ENCODE measurements around the gene EDC3. TPM values are rescaled to one million over a fixed set of nuclear protein-coding genes. Genes with fewer than 3 reads are reported as not detected.
A peak's percentile ranks its signal among the peaks of the same experiment; 100 is the strongest.

The EDC3 gene
- total and polyA plus RNA-seq, 2 of the 4 experiments (the other 2 are of a cell fraction), result 16.8 to 38.0 TPM

DNA sequence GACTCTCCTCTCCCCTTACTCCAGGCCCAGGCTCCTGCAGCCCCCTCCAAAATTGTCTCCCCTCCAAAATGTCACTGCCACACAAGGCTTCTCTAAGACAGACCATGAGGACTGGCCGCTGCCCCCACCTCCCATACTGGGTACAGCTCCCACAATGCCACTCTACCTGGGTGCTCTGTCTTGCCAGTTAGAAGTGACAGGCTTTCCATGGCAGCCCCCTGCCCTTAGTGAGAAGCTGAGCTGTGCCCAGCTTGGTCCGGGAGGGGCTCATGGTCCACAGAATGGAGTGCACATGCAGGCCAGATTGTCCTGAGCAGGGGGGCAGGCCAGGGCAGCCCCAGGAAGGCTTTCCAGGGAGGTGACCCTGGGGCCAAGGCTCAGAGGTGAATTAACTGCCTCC is 83.1 kb downstream of the EDC3 start:
- in situ Hi-C loops (cut with MboI; ENCODE audit: low sequenced_read_pairs), result no loop called here

More for the DNA sequence above, 83.1 kb downstream of the EDC3 start:
- Histone ChIP-seq H3K79me1 (ENCODE audit: low read depth in 1 of 2, low read length in 2 of 2) (peaks cover 0 to 20% of the 10 kb centered on the region in 2 experiments; a peak in 2 of 4 replicates), H3K23ac (ENCODE audit: low read depth, low read length) (no peak overlapping the region), H2BK15ac (ENCODE audit: low read depth, low read length) (no peak overlapping the region), H3K14ac (replicated peaks; ENCODE audit: low read depth, low read length) (no peak overlapping the region), H2AK5ac (ENCODE audit: low read depth, low read length) (0 out of 2 replicates have a peak overlapping the region, but pooled peaks have one; percentile 9), H3K36me3 (ENCODE audit: control insufficient read depth, insufficient read depth, low read length) (no peaks in the 10 kb centered on the region), H3K56ac (ENCODE audit: extremely low read depth, insufficient read depth, low read length) (no peak overlapping the region), H3K4me1 (ENCODE audit: control insufficient read depth, insufficient read depth, low read length) (peaks cover 6% of the 10 kb centered on the region), H3K9me3 (ENCODE audit: control insufficient read depth, insufficient read depth, low read length) (no peaks in the 10 kb centered on the region), H3K27ac (ENCODE audit: insufficient read depth, low read length) (no peak overlapping the region), H3K4ac (ENCODE audit: low read depth, low read length) (no peak overlapping the region), H3K27me3 (ENCODE audit: control insufficient read depth, insufficient read depth, low read length) (peaks cover 3% of the 10 kb centered on the region; the same call in 1 of the 2 replicates), H3K9me1 (ENCODE audit: insufficient read depth, low read length) (0 out of 2 replicates have a peak, but pooled peaks cover 2% of the 10 kb centered on the region), H3K18ac (ENCODE audit: low read depth, low read length) (no peak overlapping the region), H2BK20ac (ENCODE audit: low read depth, low read length) (no peak overlapping the region), H4K8ac (ENCODE audit: low read depth in 2 of 2, low read length in 2 of 2) (no peak overlapping the region), H4K5ac (ENCODE audit: low read depth, low read length) (no peak overlapping the region), H4K91ac (ENCODE audit: insufficient read depth, low read depth, low read length) (no peak overlapping the region), H3K9ac (ENCODE audit: low read depth, low read length) (no peak overlapping the region), H2BK120ac (ENCODE audit: low read depth, low read length) (no peak overlapping the region), H4K20me1 (ENCODE audit: insufficient read depth, low read length) (peaks cover 16% of the 10 kb centered on the region), H3K4me2 (ENCODE audit: low read depth, low read length) (no peak overlapping the region), H3K4me3 (ENCODE audit: insufficient read depth, low read depth, low read length) (no peak overlapping the region), H2BK5ac (ENCODE audit: low read depth, low read length, poor library complexity, severe bottlenecking) (no peak overlapping the region), H2AFZ (replicated peaks; ENCODE audit: low read length, poor library complexity) (no peak overlapping the region), H2AK9ac (replicated peaks; ENCODE audit: low read depth, low read length, poor library complexity) (no peak overlapping the region)
- WGBS, 2 experiments (ENCODE audit: extremely low coverage in 2 of 2, insufficient read length in 1 of 2), result 100% methylated on average over 1 of the region's 2 CpGs; no CpG with 5 or more reads in 1 of the 2 experiments
- BruUV-seq (replicated peaks), result no TSS peak
- ATAC-seq (ENCODE audit: low read depth) (no peak), DNase-seq (no peak)
- intact Hi-C loops (cut with micrococcal nuclease) (no loop called here), dilution Hi-C loops (cut with HindIII; ENCODE audit: low sequenced_read_pairs, unreplicated experiment) (no loop called here)
- ChIA-PET CTCF (no interaction called here), POLR2A (ENCODE audit: unreplicated experiment) (interaction anchor here (0.8 to 1.2 kb wide), 2 partner anchors 15 kb away, joined by 3 read pairs; no protein-coding TSS in a partner anchor)
- TF ChIP-seq, protein P1, sequence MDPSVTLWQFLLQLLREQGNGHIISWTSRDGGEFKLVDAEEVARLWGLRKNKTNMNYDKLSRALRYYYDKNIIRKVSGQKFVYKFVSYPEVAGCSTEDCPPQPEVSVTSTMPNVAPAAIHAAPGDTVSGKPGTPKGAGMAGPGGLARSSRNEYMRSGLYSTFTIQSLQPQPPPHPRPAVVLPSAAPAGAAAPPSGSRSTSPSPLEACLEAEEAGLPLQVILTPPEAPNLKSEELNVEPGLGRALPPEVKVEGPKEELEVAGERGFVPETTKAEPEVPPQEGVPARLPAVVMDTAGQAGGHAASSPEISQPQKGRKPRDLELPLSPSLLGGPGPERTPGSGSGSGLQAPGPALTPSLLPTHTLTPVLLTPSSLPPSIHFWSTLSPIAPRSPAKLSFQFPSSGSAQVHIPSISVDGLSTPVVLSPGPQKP (IDR thresholded peaks at IDR 0.05; ENCODE audit: borderline replicate concordance, low read depth, low read length), result no peak
- TF ChIP-seq RFX5 (IDR thresholded peaks at IDR 0.05; ENCODE audit: low read depth, low read length) (no peak), CHD1 (IDR thresholded peaks at IDR 0.05; ENCODE audit: low read depth, low read length) (no peak), CEBPB (IDR thresholded peaks at IDR 0.05; ENCODE audit: low read depth, low read length) (no peak), MAZ (IDR thresholded peaks at IDR 0.05; ENCODE audit: borderline replicate concordance, low read depth, low read length) (no peak), MXI1 (IDR thresholded peaks at IDR 0.05; ENCODE audit: borderline replicate concordance, low read depth, low read length) (no peak), NFE2L2 (IDR thresholded peaks at IDR 0.05; ENCODE audit: low read depth, low read length) (no peak), SMC3 (IDR thresholded peaks at IDR 0.05; ENCODE audit: low read depth, low read length) (no peak), RCOR1 (IDR thresholded peaks at IDR 0.05; ENCODE audit: insufficient replicate concordance, low read length) (no peak), MAFK (IDR thresholded peaks at IDR 0.05; ENCODE audit: low read depth, low read length) (no peak), BHLHE40 (IDR thresholded peaks at IDR 0.05; ENCODE audit: low read depth, low read length) (no peak), FOS (IDR thresholded peaks at IDR 0.05; ENCODE audit: low read depth, low read length) (no peak), RAD21 (IDR thresholded peaks at IDR 0.05; ENCODE audit: low read length) (no peak), POLR2A (IDR thresholded peaks at IDR 0.05; ENCODE audit: low read depth, low read length) (no peak)
- TF ChIP-seq, protein P2, sequence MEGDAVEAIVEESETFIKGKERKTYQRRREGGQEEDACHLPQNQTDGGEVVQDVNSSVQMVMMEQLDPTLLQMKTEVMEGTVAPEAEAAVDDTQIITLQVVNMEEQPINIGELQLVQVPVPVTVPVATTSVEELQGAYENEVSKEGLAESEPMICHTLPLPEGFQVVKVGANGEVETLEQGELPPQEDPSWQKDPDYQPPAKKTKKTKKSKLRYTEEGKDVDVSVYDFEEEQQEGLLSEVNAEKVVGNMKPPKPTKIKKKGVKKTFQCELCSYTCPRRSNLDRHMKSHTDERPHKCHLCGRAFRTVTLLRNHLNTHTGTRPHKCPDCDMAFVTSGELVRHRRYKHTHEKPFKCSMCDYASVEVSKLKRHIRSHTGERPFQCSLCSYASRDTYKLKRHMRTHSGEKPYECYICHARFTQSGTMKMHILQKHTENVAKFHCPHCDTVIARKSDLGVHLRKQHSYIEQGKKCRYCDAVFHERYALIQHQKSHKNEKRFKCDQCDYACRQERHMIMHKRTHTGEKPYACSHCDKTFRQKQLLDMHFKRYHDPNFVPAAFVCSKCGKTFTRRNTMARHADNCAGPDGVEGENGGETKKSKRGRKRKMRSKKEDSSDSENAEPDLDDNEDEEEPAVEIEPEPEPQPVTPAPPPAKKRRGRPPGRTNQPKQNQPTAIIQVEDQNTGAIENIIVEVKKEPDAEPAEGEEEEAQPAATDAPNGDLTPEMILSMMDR (conservative IDR thresholded peaks at IDR 0.05; ENCODE audit: low read depth, low read length), result no peak
- TF ChIP-seq, protein P3, sequence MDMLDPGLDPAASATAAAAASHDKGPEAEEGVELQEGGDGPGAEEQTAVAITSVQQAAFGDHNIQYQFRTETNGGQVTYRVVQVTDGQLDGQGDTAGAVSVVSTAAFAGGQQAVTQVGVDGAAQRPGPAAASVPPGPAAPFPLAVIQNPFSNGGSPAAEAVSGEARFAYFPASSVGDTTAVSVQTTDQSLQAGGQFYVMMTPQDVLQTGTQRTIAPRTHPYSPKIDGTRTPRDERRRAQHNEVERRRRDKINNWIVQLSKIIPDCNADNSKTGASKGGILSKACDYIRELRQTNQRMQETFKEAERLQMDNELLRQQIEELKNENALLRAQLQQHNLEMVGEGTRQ (IDR thresholded peaks at IDR 0.05; ENCODE audit: low read depth, low read length), result no peak

All from IMR-90 (cell line).